Osteocyte (in vitro differentiated cells): ENCODE data around the gene FABP1. TPM values are rescaled to one million over a fixed set of nuclear protein-coding genes. Genes with fewer than 3 reads are reported as not detected.

ENCODE experiments used
- DNase-seq: peaks from one replicate; pipeline ENCODE4 v3.0.0; 2021; ENCODE audit warnings: mixed read lengths; ENCODE audit not compliant: unreplicated experiment; ENCODE audit errors: extremely low spot score
- H3K27ac Mint-ChIP-seq: one replicate; pipeline ENCODE4 v1.8.0; 2021; ENCODE audit warnings: mild to moderate bottlenecking, mixed read lengths; ENCODE audit not compliant: unreplicated experiment
- H3K27me3 Mint-ChIP-seq: one replicate; pipeline ENCODE4 v1.8.0; 2021; ENCODE audit warnings: mixed read lengths; ENCODE audit not compliant: unreplicated experiment
- H3K36me3 Mint-ChIP-seq: one replicate; pipeline ENCODE4 v1.8.0; 2021; ENCODE audit warnings: mixed read lengths; ENCODE audit not compliant: unreplicated experiment
- H3K4me1 Mint-ChIP-seq: one replicate; pipeline ENCODE4 v1.8.0; 2021; ENCODE audit warnings: mixed read lengths; ENCODE audit not compliant: unreplicated experiment
- H3K4me3 Mint-ChIP-seq: one replicate; pipeline ENCODE4 v1.8.0; 2021; ENCODE audit warnings: mild to moderate bottlenecking, moderate library complexity, mixed read lengths; ENCODE audit not compliant: unreplicated experiment
- H3K9me3 Mint-ChIP-seq: one replicate; pipeline ENCODE4 v1.8.0; 2021; ENCODE audit warnings: mixed read lengths; ENCODE audit not compliant: unreplicated experiment
- CTCF ChIP-seq: fragments of 200-600 bp; sonication (generic); IDR thresholded peaks from 2 replicates; pipeline ENCODE4 v1.5.0; 2021; ENCODE audit warnings: antibody characterized with exemption, mild to moderate bottlenecking, moderate library complexity
- total RNA-seq: library from RNA; stranded (reverse); gene quantifications from 2 replicates; pipeline ENCODE4 v1.2.1, GENCODE V29; 2021

FABP1 gene
- total RNA-seq, 1 donor from 2014 or later, result not detected

- no peak for TF ChIP-seq CTCF
- DNase-seq, result no peak
- H3K9me3 Mint-ChIP-seq, result no peaks in the 10 kb centered on the region
- H3K36me3 Mint-ChIP-seq, result no peaks in the 10 kb centered on the region
- H3K27ac Mint-ChIP-seq, result no peak overlapping the region
- H3K27me3 Mint-ChIP-seq, result peaks cover 14% of the 10 kb centered on the region
- no peak overlapping the region for H3K4me3 Mint-ChIP-seq
- H3K4me1 Mint-ChIP-seq, result no peaks in the 10 kb centered on the region
Observed at GRCh38 chr2:88090446-88091283, 37.2 kb downstream of the FABP1 start.

- Mint-ChIP-seq H3K27ac (no peak overlapping the region), H3K27me3 (peaks cover 9% of the 10 kb centered on the region), H3K9me3 (no peaks in the 10 kb centered on the region), H3K36me3 (no peaks in the 10 kb centered on the region), H3K4me3 (no peak overlapping the region), H3K4me1 (no peaks in the 10 kb centered on the region)
- TF ChIP-seq CTCF, result no peak
- DNase-seq, result no peak
Observed at GRCh38 chr2:88088999-88089398, 38.9 kb downstream of the FABP1 start.

- Mint-ChIP-seq H3K36me3 (no peaks in the 10 kb centered on the region), H3K4me1 (no peaks in the 10 kb centered on the region), H3K9me3 (no peaks in the 10 kb centered on the region), H3K27me3 (peaks cover 4% of the 10 kb centered on the region), H3K27ac (no peak overlapping the region), H3K4me3 (no peak overlapping the region)
- DNase-seq, result no peak
- no peak for TF ChIP-seq CTCF
Observed at GRCh38 chr2:88087763-88088162, 40.1 kb downstream of the FABP1 start.

GRCh38 chr2:88087073-88087472 lies 40.8 kb downstream of the FABP1 start:
- Mint-ChIP-seq H3K36me3 (no peaks in the 10 kb centered on the region), H3K4me1 (no peaks in the 10 kb centered on the region), H3K27me3 (peaks cover 4% of the 10 kb centered on the region), H3K27ac (no peak overlapping the region), H3K4me3 (no peak overlapping the region), H3K9me3 (no peaks in the 10 kb centered on the region)
- no peak for DNase-seq
- TF ChIP-seq CTCF, result no peak

- DNase-seq, result no peak
- Mint-ChIP-seq H3K27me3 (peaks cover 4% of the 10 kb centered on the region), H3K9me3 (no peaks in the 10 kb centered on the region), H3K4me3 (no peak overlapping the region), H3K36me3 (no peaks in the 10 kb centered on the region), H3K4me1 (no peaks in the 10 kb centered on the region), H3K27ac (no peak overlapping the region)
- TF ChIP-seq CTCF, result no peak
Observed at GRCh38 chr2:88086401-88086800, 41.5 kb downstream of the FABP1 start.
